KMS-11 (cell line): ENCODE measurements around the gene KDM4B.

Experiments used
- H2AFZ ChIP-seq: fragments of 200-600 bp; sonication (generic); 2 replicates; pipeline ENCODE4 v1.6.1; 2016; ENCODE audit warnings: antibody characterized with exemption, mixed run types, low read depth
- H3K27ac ChIP-seq: fragments of 200-600 bp; sonication (generic); 2 replicates; pipeline ENCODE4 v1.6.1; 2016; ENCODE audit warnings: mild to moderate bottlenecking, mixed run types
- H3K27me3 ChIP-seq: fragments of 200-600 bp; sonication (generic); 2 replicates; pipeline ENCODE4 v1.6.1; 2017; ENCODE audit warnings: mild to moderate bottlenecking, low read depth, mixed run types, moderate library complexity; ENCODE audit not compliant: insufficient read depth
- H3K36me3 ChIP-seq: fragments of 200-600 bp; sonication (generic); 2 replicates; pipeline ENCODE4 v1.6.1; 2017; ENCODE audit warnings: mild to moderate bottlenecking, mixed run types; ENCODE audit not compliant: insufficient read depth
- H3K4me1 ChIP-seq: fragments of 200-600 bp; sonication (generic); 2 replicates; pipeline ENCODE4 v1.6.1; 2016; ENCODE audit warnings: mild to moderate bottlenecking, low read depth, mixed run types; ENCODE audit not compliant: poor library complexity, severe bottlenecking
- H3K4me2 ChIP-seq: fragments of 200-600 bp; sonication (generic); 2 replicates; pipeline ENCODE4 v1.7.0; 2016; ENCODE audit warnings: mild to moderate bottlenecking, mixed run types
- H3K4me3 ChIP-seq: fragments of 200-600 bp; sonication (generic); IDR thresholded peaks from 2 replicates; pipeline ENCODE4 v1.6.1; 2017; ENCODE audit warnings: low read depth, low read length, mixed read lengths; ENCODE audit not compliant: insufficient read depth
- H3K79me2 ChIP-seq: fragments of 200-600 bp; sonication (generic); 2 replicates; pipeline ENCODE4 v1.6.1; 2016; ENCODE audit warnings: low read depth, mixed run types; ENCODE audit not compliant: insufficient read depth
- H3K9ac ChIP-seq: fragments of 200-600 bp; sonication (generic); 2 replicates; pipeline ENCODE4 v1.6.1; 2016; ENCODE audit warnings: mild to moderate bottlenecking, mixed run types
- H4K20me1 ChIP-seq: fragments of 200-600 bp; sonication (generic); 2 replicates; pipeline ENCODE4 v1.6.1; 2016; ENCODE audit warnings: mild to moderate bottlenecking, mixed run types; ENCODE audit not compliant: insufficient read depth
- CTCF ChIP-seq: fragments of 200-600 bp; sonication (generic); conservative IDR thresholded peaks from 2 replicates; pipeline ENCODE4 v1.6.1; 2017; ENCODE audit warnings: low read depth, mild to moderate bottlenecking, antibody characterized with exemption, low read length, moderate library complexity, mixed read lengths

Gene KDM4B

GRCh38 chr19:5139583-5140325 is 170.8 kb downstream of the KDM4B start:
- Histone ChIP-seq H3K4me2 (no peak overlapping the region), H3K4me3 (no peak overlapping the region), H3K9ac (no peak overlapping the region), H3K79me2 (no peaks in the 10 kb centered on the region), H3K36me3 (no peaks in the 10 kb centered on the region), H4K20me1 (no peaks in the 10 kb centered on the region), H3K4me1 (no peaks in the 10 kb centered on the region), H3K27ac (no peak overlapping the region), H3K27me3 (no peaks in the 10 kb centered on the region), H2AFZ (no peak overlapping the region)
- TF ChIP-seq CTCF: no peak

- no peaks in the 10 kb centered on the region for H3K79me2 ChIP-seq
- no peaks in the 10 kb centered on the region for H3K36me3 ChIP-seq
- no peak overlapping the region for H3K4me3 ChIP-seq
- no peak for TF ChIP-seq CTCF
- no peak overlapping the region for H3K9ac ChIP-seq
- no peak overlapping the region for H3K27ac ChIP-seq
- no peaks in the 10 kb centered on the region for H3K4me1 ChIP-seq
- H3K27me3 ChIP-seq: no peaks in the 10 kb centered on the region
- H4K20me1 ChIP-seq: no peaks in the 10 kb centered on the region
- no peak overlapping the region for H3K4me2 ChIP-seq
- H2AFZ ChIP-seq: no peak overlapping the region
Observed at GRCh38 chr19:5141129-5141849, 172.4 kb downstream of the KDM4B start.

GRCh38 chr19:5141850-5142724 is 173.2 kb downstream of the KDM4B start:
- H3K27ac ChIP-seq: no peak overlapping the region
- H3K4me2 ChIP-seq: no peak overlapping the region
- no peaks in the 10 kb centered on the region for H3K79me2 ChIP-seq
- H3K4me3 ChIP-seq: no peak overlapping the region
- no peaks in the 10 kb centered on the region for H4K20me1 ChIP-seq
- no peak overlapping the region for H3K9ac ChIP-seq
- H3K4me1 ChIP-seq: no peaks in the 10 kb centered on the region
- H2AFZ ChIP-seq: no peak overlapping the region
- no peaks in the 10 kb centered on the region for H3K36me3 ChIP-seq
- TF ChIP-seq CTCF: no peak
- no peaks in the 10 kb centered on the region for H3K27me3 ChIP-seq

GRCh38 chr19:5142725-5143097 is 173.8 kb downstream of the KDM4B start:
- no peaks in the 10 kb centered on the region for H3K27me3 ChIP-seq
- H4K20me1 ChIP-seq: no peaks in the 10 kb centered on the region
- H3K4me3 ChIP-seq: no peak overlapping the region
- TF ChIP-seq CTCF: no peak
- H3K4me2 ChIP-seq: no peak overlapping the region
- H3K9ac ChIP-seq: no peak overlapping the region
- H3K27ac ChIP-seq: no peak overlapping the region
- H3K79me2 ChIP-seq: no peaks in the 10 kb centered on the region
- H3K4me1 ChIP-seq: no peaks in the 10 kb centered on the region
- no peak overlapping the region for H2AFZ ChIP-seq
- H3K36me3 ChIP-seq: no peaks in the 10 kb centered on the region
